Kidney glomerular epithelial cell (primary cell): Measurements from ENCODE around the gene ARHGEF5.
"Not testable (repeated sequence)": the region's sequence is repeated elsewhere in the genome, so short reads cannot be mapped to it uniquely, and the experiment has no call there.

Source experiments
- DNase-seq: peaks from one replicate; lab custom pipeline; 2025; lab: John Stamatoyannopoulos, UW

ARHGEF5 gene

GRCh38 chr7:144355176-144355822 lies at the start of gene ARHGEF5:
TSS of gene ARHGEF5 (plus strand) at chr7:144355402. CDS start at chr7:144362670, 7,268 bp downstream.
- DNase-seq = not testable (repeated sequence)

GRCh38 chr7:144309702-144310101 lies 45.5 kb upstream of the ARHGEF5 start:
- not testable (repeated sequence) for DNase-seq

GRCh38 chr7:144311218-144311617 lies 44.0 kb upstream of the ARHGEF5 start:
- not testable (repeated sequence) for DNase-seq

GRCh38 chr7:144311872-144312469 lies 43.2 kb upstream of the ARHGEF5 start, which contains the start of gene OR2A1:
TSS of gene OR2A1 (plus strand) at chr7:144312419. CDS start at chr7:144318125, 5,706 bp downstream.
- DNase-seq = not testable (repeated sequence)

- not testable (repeated sequence) for DNase-seq
Observed at GRCh38 chr7:144317537-144317936, 37.7 kb upstream of the ARHGEF5 start.

DNA sequence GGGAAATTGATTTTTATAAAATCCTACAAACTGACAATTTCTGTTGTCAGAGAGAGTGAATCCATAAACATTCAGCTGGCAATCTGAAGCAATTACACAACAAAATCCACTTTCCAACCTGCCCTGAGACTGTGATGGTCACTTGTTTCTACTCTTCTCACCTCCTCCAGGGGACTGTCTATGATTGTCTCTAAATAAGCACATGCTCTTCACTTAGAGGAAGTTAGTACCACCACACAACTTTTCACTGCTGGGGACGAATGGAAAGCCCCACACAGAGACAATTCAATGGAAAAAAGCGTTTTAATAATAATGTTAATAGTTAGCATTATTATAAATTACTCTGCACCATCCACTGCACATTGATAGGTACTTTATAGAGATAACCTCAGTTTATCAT lies 35.7 kb upstream of the ARHGEF5 start:
- DNase-seq = not testable (repeated sequence)

DNA sequence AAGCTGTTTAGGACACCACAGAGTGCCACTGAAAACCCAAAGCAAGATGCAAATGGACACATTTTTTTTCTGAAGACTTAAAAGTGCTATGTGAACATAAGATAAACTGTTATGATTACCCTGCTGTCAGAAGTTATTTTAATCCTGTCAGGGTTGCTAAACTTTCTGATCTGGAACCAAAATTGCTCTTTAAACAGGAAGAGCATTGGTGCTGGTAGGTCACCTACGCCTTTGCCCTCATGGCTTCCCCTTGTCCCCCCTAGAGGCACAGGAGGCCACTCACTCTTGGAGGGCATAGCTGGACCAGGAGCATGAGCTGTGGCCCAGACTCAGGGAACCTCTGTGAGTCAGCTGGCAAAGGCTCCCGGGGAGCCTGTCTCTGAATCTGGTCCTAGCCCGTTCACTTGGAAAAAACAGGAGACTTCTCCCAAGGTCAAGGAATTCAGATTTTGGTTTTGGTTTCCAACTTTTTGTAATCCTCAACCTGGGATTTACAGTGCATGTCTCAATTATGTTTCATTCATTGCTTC lies 33.5 kb upstream of the ARHGEF5 start:
- not testable (repeated sequence) for DNase-seq

- not testable (repeated sequence) for DNase-seq
Observed at GRCh38 chr7:144323359-144323758, 31.8 kb upstream of the ARHGEF5 start.

DNA sequence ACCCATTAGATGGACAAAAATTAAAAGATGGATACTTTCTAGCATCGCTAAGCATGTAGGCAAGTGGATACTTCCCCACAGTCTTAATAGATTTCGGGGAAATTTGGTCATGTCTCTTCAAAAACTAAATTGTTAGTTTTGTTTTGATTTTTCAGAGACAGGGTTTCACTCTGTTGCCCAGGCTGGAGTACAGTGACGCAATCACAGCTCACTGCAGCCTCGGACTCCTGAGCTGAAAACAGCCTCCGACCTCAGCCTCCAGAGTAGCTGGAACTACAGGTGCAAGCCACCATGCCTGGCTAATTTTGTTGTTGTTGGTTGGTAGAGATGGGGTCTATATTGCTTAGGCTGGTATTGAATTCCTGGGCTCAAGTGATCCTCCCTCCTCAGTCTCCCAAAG lies 29.3 kb upstream of the ARHGEF5 start:
- DNase-seq = not testable (repeated sequence)

DNA sequence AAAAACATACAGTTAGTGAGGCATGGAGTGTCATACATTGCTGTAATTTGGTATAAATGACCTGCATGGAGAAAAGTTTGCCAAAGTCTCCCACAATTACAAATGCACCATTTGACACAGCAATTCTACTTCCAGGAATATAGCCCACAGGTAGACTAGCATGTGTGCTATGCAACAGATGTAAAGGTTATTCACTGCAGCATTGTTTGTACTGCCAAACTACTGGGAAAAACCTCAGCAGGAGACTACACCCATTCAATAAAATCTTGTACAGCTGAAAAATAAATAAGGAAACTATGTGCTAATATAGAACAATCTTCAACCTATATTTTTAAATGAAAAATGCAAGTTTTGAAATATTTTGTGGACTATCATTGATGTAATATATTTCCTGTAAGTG lies 25.2 kb upstream of the ARHGEF5 start:
- not testable (repeated sequence) for DNase-seq

DNA sequence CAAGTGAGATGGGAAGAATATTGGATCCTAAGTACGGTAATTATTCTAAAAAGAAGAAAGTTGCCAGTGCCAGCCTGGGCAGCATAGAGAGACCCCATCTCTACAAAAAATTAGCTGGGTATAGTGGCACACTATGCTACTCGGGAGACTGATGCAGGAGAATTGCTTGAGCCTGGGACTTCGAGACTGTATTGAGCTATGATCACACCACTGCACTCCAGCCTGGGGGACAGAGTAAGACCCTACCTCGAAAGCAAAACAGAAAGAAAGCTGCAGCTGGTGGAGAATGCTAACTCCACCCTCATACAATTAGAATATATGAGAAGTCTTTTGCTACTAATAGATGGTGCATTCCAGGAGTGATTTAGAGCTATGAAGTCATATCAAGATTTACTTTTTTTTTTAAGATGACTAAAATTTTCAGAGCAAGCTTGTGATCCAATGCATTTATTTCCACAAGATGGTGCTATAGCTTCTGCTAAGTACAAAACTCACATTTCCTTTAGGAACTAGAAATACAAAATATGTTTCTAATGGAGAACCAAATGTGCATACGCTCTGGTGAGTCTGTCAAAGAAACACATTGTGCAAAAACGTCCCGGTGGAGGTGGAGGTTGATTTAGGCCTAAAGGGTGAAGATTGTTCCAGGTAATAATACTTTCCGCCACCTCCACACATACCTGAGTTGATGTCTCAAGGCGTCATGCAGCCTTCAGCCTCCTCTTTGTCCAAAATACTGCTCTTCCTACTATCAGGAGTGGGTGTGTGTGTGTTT lies 23.8 kb upstream of the ARHGEF5 start:
- DNase-seq = not testable (repeated sequence)

DNA sequence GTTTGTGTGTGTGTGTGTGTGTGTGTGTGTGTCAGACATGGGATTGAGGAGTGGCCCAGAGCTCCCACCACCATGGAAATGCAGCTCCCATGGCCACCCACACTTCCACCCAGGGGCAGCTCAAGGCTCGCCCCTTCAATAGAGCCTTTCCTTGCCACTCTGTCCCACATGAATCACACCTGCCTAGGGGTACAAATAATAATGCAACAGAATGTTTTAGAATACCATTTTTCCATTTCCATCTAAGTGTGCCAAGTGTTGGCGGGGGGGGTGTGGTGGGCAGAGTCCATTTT lies 23.3 kb upstream of the ARHGEF5 start:
- not testable (repeated sequence) for DNase-seq

- DNase-seq = not testable (repeated sequence)
Observed at GRCh38 chr7:144348625-144349024, 6.6 kb upstream of the ARHGEF5 start.

- not testable (repeated sequence) for DNase-seq
Observed at GRCh38 chr7:144351667-144352066, 3.5 kb upstream of the ARHGEF5 start.

GRCh38 chr7:144356185-144356584 lies 983 bp downstream of the ARHGEF5 start:
- not testable (repeated sequence) for DNase-seq

DNA sequence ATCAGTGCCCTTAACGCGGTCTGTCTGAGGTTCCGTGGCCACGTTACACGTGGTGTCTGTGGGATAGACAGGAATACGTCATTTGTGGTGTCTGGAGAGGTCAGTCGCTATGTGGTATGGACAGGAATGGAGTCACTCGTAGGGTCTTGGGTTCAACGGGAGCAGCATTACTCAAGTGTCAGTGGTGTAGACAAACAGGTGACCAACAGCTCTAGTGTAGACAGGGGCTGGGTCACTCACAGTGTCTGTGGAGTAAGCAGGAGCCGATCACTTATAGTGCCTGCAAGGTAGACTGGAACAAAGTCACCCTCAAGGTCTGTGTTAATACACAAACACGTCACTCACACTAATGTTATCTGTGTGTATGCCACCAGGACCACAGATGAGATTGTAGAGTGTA lies 1.7 kb downstream of the ARHGEF5 start:
- not testable (repeated sequence) for DNase-seq

DNA sequence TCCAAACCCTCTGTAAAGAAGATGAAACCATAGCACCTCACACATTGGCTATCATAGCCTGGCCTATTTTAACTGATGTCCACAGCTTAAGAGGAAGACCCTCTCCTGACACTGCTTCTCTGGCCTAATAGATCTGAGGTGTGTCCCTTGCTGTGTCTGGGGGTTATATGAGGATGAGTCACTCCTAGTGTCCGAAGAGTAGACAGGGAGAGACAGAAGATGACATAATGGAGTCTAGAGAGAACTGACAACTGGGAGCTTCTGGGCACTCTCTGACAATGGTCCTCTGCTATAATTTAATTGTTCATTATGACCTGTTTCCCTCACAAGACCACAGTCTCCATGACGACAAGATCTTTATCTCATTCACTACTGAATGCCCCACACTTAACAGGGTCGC lies 6.9 kb downstream of the ARHGEF5 start:
- not testable (repeated sequence) for DNase-seq

GRCh38 chr7:144365523-144365922 lies 10.3 kb downstream of the ARHGEF5 start:
- DNase-seq = not testable (repeated sequence)

- not testable (repeated sequence) for DNase-seq
Observed at GRCh38 chr7:144367250-144367649, 12.0 kb downstream of the ARHGEF5 start.

GRCh38 chr7:144369221-144369620 lies 14.0 kb downstream of the ARHGEF5 start:
- DNase-seq = not testable (repeated sequence)

DNA sequence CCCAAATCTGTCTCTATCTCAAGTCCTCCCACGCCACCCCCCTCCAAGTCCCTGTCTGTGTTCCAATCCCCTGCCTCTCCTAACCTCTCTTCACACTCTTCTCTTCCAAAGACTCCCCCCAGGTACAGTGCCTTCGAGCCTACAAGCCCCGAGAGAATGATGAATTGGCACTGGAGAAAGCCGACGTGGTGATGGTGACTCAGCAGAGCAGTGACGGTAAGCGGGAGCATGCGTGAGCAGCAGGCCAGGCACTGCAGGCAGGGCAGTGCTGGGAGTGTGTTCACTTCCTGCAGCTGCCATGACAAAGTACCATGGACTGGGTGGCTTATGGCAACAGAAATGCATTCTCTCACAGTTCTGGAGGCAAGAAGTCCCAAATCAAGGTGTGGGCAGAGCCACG lies 23.4 kb downstream of the ARHGEF5 start:
- DNase-seq = no peak

DNA sequence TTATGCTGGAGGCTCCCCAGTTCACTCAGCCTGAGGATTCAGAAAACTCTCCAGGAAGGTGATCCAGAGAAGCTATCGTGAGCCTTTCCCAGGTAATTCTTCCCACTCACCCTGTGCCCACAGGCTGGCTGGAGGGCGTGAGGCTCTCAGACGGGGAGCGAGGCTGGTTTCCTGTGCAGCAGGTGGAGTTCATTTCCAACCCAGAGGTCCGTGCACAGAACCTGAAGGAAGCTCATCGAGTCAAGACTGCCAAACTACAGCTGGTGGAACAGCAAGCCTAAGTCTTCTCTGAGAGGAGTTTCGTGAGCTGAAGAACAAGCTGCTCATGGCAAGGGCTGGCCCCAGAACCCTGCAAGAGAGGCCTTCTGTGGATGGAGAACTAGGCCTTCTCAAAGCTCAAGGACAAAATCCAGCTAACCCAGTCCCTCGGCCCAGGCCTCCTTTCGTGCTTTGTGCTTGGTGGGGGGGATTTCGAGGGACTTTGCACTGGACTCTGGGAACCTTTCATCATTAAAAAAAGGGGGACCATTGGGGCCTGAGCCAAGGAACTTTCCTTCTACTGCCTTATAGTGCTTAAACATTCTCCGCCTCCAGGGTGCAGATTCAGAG lies 24.7 kb downstream of the ARHGEF5 start:
- DNase-seq = no peak
